Measurements from ENCODE around the gene BCL6B. TPM values are rescaled to one million over a fixed set of nuclear protein-coding genes. Genes with fewer than 3 reads are reported as not detected.

The BCL6B gene
- total and polyA plus RNA-seq, 2 donors from 2014 or later: 4.4 to 33.3 TPM

GRCh38 chr17:7074931-7075330, 52.1 kb downstream of the BCL6B start:
- Histone ChIP-seq H3K4me1 (ENCODE audit: control insufficient read depth in 2 of 3, insufficient read depth in 2 of 3, low read depth in 1 of 3, low read length in 3 of 3) (no peaks in the 10 kb centered on the region), H3K27me3 (ENCODE audit: control insufficient read depth, insufficient read depth, low read length) (no peaks in the 10 kb centered on the region), H3K9ac (ENCODE audit: low read length in 3 of 3) (no peak overlapping the region), H3K27ac (ENCODE audit: low read depth in 2 of 2, low read length in 2 of 2) (no peak overlapping the region), H3K4me3 (ENCODE audit: low read length in 3 of 3) (no peak overlapping the region), H3K36me3 (ENCODE audit: control insufficient read depth in 2 of 3, insufficient read depth in 3 of 3, low read length in 3 of 3) (no peaks in the 10 kb centered on the region), H3K9me3 (ENCODE audit: control insufficient read depth in 2 of 3, insufficient read depth in 1 of 3, low read length in 3 of 3) (no peaks in the 10 kb centered on the region)
- FAIRE-seq: no peak
- TF ChIP-seq CTCF (IDR thresholded peaks at IDR 0.05; ENCODE audit: borderline replicate concordance, extremely low read depth, insufficient read depth): no peak
- intact Hi-C loops (cut with DNase I): no loop called here
- DNase-seq: no peak

- FAIRE-seq (no peak), DNase-seq (no peak)
- intact Hi-C loops (cut with DNase I): no loop called here
- no peaks in the 10 kb centered on the region for H3K27me3 ChIP-seq (ENCODE audit: control insufficient read depth, insufficient read depth, low read length)
- no peaks in the 10 kb centered on the region for H3K4me1 ChIP-seq (ENCODE audit: control insufficient read depth in 2 of 3, insufficient read depth in 2 of 3, low read depth in 1 of 3, low read length in 3 of 3)
- no peak overlapping the region for H3K9ac ChIP-seq (ENCODE audit: low read length in 3 of 3)
- no peak overlapping the region for H3K4me3 ChIP-seq (ENCODE audit: low read length in 3 of 3)
- no peak overlapping the region for H3K27ac ChIP-seq (ENCODE audit: low read depth in 2 of 2, low read length in 2 of 2)
- no peaks in the 10 kb centered on the region for H3K36me3 ChIP-seq (ENCODE audit: control insufficient read depth in 2 of 3, insufficient read depth in 3 of 3, low read length in 3 of 3)
- H3K9me3 ChIP-seq (ENCODE audit: control insufficient read depth in 2 of 3, insufficient read depth in 1 of 3, low read length in 3 of 3): no peaks in the 10 kb centered on the region
- no peak for TF ChIP-seq CTCF (IDR thresholded peaks at IDR 0.05; ENCODE audit: borderline replicate concordance, extremely low read depth, insufficient read depth)
These were observed 55.2 kb downstream of the BCL6B start for GRCh38 chr17:7077911-7078546.

- Histone ChIP-seq H3K9ac (ENCODE audit: low read length in 3 of 3) (no peak overlapping the region), H3K27ac (ENCODE audit: low read depth in 2 of 2, low read length in 2 of 2) (no peak overlapping the region), H3K4me1 (ENCODE audit: control insufficient read depth in 2 of 3, insufficient read depth in 2 of 3, low read depth in 1 of 3, low read length in 3 of 3) (no peaks in the 10 kb centered on the region), H3K9me3 (ENCODE audit: control insufficient read depth in 2 of 3, insufficient read depth in 1 of 3, low read length in 3 of 3) (no peaks in the 10 kb centered on the region), H3K27me3 (ENCODE audit: control insufficient read depth, insufficient read depth, low read length) (no peaks in the 10 kb centered on the region), H3K36me3 (ENCODE audit: control insufficient read depth in 2 of 3, insufficient read depth in 3 of 3, low read length in 3 of 3) (no peaks in the 10 kb centered on the region), H3K4me3 (ENCODE audit: low read length in 3 of 3) (no peak overlapping the region)
- intact Hi-C loops (cut with DNase I): no loop called here
- no peak for TF ChIP-seq CTCF (IDR thresholded peaks at IDR 0.05; ENCODE audit: borderline replicate concordance, extremely low read depth, insufficient read depth)
- DNase-seq: no peak
- FAIRE-seq: no peak
These were observed 55.9 kb downstream of the BCL6B start for GRCh38 chr17:7078711-7079110.

Other genes starting within 250 kb of the BCL6B start
- not detected for gene FBXO39, start 246.8 kb upstream of the BCL6B start, total RNA-seq
- gene FBXO39, start 246.8 kb upstream of the BCL6B start, polyA plus RNA-seq (ENCODE audit: insufficient read depth, low read depth, low replicate concordance): not detected
- gene TEKT1, start 191.3 kb upstream of the BCL6B start, total RNA-seq: 0.06 TPM
- not detected for gene TEKT1, start 191.3 kb upstream of the BCL6B start, polyA plus RNA-seq (ENCODE audit: insufficient read depth, low read depth, low replicate concordance)
- not detected for gene ALOX12, start 27.0 kb upstream of the BCL6B start, total RNA-seq
- not detected for gene ALOX12, start 27.0 kb upstream of the BCL6B start, polyA plus RNA-seq (ENCODE audit: insufficient read depth, low read depth, low replicate concordance)
- gene RNASEK, start 10.4 kb upstream of the BCL6B start, total RNA-seq: 195 TPM
- gene RNASEK, start 10.4 kb upstream of the BCL6B start, polyA plus RNA-seq (ENCODE audit: insufficient read depth, low read depth, low replicate concordance): 971 TPM
- 6.5 TPM for gene SLC16A13, start 13.0 kb downstream of the BCL6B start, total RNA-seq
- gene SLC16A13, start 13.0 kb downstream of the BCL6B start, polyA plus RNA-seq (ENCODE audit: insufficient read depth, low read depth, low replicate concordance): 11.6 TPM
- 2.1 TPM for gene SLC16A11, start 21.0 kb downstream of the BCL6B start, total RNA-seq
- 7.8 TPM for gene SLC16A11, start 21.0 kb downstream of the BCL6B start, polyA plus RNA-seq (ENCODE audit: insufficient read depth, low read depth, low replicate concordance)
- gene CLEC10A, start 57.2 kb downstream of the BCL6B start, total RNA-seq: 16.1 TPM
- 1.5 TPM for gene CLEC10A, start 57.2 kb downstream of the BCL6B start, polyA plus RNA-seq (ENCODE audit: insufficient read depth, low read depth, low replicate concordance)
- 1.2 TPM for gene ASGR2, start 91.8 kb downstream of the BCL6B start, total RNA-seq
- gene ASGR2, start 91.8 kb downstream of the BCL6B start, polyA plus RNA-seq (ENCODE audit: insufficient read depth, low read depth, low replicate concordance): 1.4 TPM
- 2.1 TPM for gene ASGR1, start 156.3 kb downstream of the BCL6B start, total RNA-seq
- gene ASGR1, start 156.3 kb downstream of the BCL6B start, polyA plus RNA-seq (ENCODE audit: insufficient read depth, low read depth, low replicate concordance): 1.4 TPM
- 18.9 TPM for gene DLG4, start 196.8 kb downstream of the BCL6B start, total RNA-seq
- gene DLG4, start 196.8 kb downstream of the BCL6B start, polyA plus RNA-seq (ENCODE audit: insufficient read depth, low read depth, low replicate concordance): 6.6 TPM
- gene ACADVL, start 196.9 kb downstream of the BCL6B start, total RNA-seq: 689 TPM
- 1,202 TPM for gene ACADVL, start 196.9 kb downstream of the BCL6B start, polyA plus RNA-seq (ENCODE audit: insufficient read depth, low read depth, low replicate concordance)
- 35.8 TPM for gene DVL2, start 211.5 kb downstream of the BCL6B start, total RNA-seq
- 18.0 TPM for gene DVL2, start 211.5 kb downstream of the BCL6B start, polyA plus RNA-seq (ENCODE audit: insufficient read depth, low read depth, low replicate concordance)
- gene PHF23, start 216.4 kb downstream of the BCL6B start, total RNA-seq: 28.1 TPM
- 48.5 TPM for gene PHF23, start 216.4 kb downstream of the BCL6B start, polyA plus RNA-seq (ENCODE audit: insufficient read depth, low read depth, low replicate concordance)
- gene GABARAP, start 219.4 kb downstream of the BCL6B start, total RNA-seq: 477 TPM
- 1,483 TPM for gene GABARAP, start 219.4 kb downstream of the BCL6B start, polyA plus RNA-seq (ENCODE audit: insufficient read depth, low read depth, low replicate concordance)
- 113 TPM for gene CTDNEP1, start 228.7 kb downstream of the BCL6B start, total RNA-seq
- gene CTDNEP1, start 228.7 kb downstream of the BCL6B start, polyA plus RNA-seq (ENCODE audit: insufficient read depth, low read depth, low replicate concordance): 124 TPM
- 41.9 TPM for gene ELP5, start 229.2 kb downstream of the BCL6B start, total RNA-seq
- gene ELP5, start 229.2 kb downstream of the BCL6B start, polyA plus RNA-seq (ENCODE audit: insufficient read depth, low read depth, low replicate concordance): 110 TPM
- 233 TPM for gene CLDN7, start 239.4 kb downstream of the BCL6B start, total RNA-seq
- 119 TPM for gene CLDN7, start 239.4 kb downstream of the BCL6B start, polyA plus RNA-seq (ENCODE audit: insufficient read depth, low read depth, low replicate concordance)

Data from kidney (tissue), 14 donors.